T-helper 2 cell treated with Interferon-gamma antibody and Interleukin-4, amounts not matched to agents 100 ng/mL and 5 ng/mL, for 36 hours (primary cell): ENCODE measurements around the gene CCDC93. TPM values are rescaled to one million over a fixed set of nuclear protein-coding genes. Genes with fewer than 3 reads are reported as not detected.

Experiments used
- intact Hi-C: fragments of 100-400 bp; cut with micrococcal nuclease; formaldehyde crosslinking; loops from one replicate; pipeline ENCODE4 v1.15.1; 2023
- total RNA-seq: library from RNA; stranded (reverse); gene quantifications from 2 replicates; pipeline ENCODE4 v1.2.3, GENCODE V29; 2022

CCDC93 gene
- total RNA-seq, 1 donor from 2014 or later: 31.8 TPM

- intact Hi-C loops: loop anchor here (1.0 to 5.0 kb wide), 4 partner anchors 41 to 809 kb away; partner anchors contain the start of gene INSIG2
Measured at GRCh38 chr2:118046634-118047210, 32.9 kb upstream of the CCDC93 start.

GRCh38 chr2:118045286-118045685 is 31.4 kb upstream of the CCDC93 start:
- intact Hi-C loops: loop anchor here (5.0 kb wide), 2 partner anchors 42 to 157 kb away; partner anchors contain the start of gene INSIG2

GRCh38 chr2:118044854-118045253 is 31.0 kb upstream of the CCDC93 start:
- intact Hi-C loops: loop anchor here (5.0 kb wide), 2 partner anchors 42 to 157 kb away; partner anchors contain the start of gene INSIG2

GRCh38 chr2:118044103-118044716 is 30.3 kb upstream of the CCDC93 start:
- intact Hi-C loops: no loop called here

- intact Hi-C loops: no loop called here
Measured at GRCh38 chr2:118040891-118041290, 27.0 kb upstream of the CCDC93 start.

GRCh38 chr2:118032169-118033013 is 18.5 kb upstream of the CCDC93 start:
- intact Hi-C loops: loop anchor here (5.0 kb wide), 1 partner anchor 835 kb away; no protein-coding TSS in a partner anchor

- intact Hi-C loops: loop anchor here (5.0 kb wide), 1 partner anchor 836 kb away; no protein-coding TSS in a partner anchor
Measured at GRCh38 chr2:118031566-118031965, 17.7 kb upstream of the CCDC93 start.

- intact Hi-C loops: no loop called here
Measured at GRCh38 chr2:118029025-118029424, 15.2 kb upstream of the CCDC93 start.

GRCh38 chr2:118021356-118021755 is 7.5 kb upstream of the CCDC93 start:
- intact Hi-C loops: no loop called here

GRCh38 chr2:118019821-118020220 is 6.0 kb upstream of the CCDC93 start:
- intact Hi-C loops: loop anchor here (5.0 kb wide), 1 partner anchor 292 kb away; no protein-coding TSS in a partner anchor

- intact Hi-C loops: loop anchor here (5.0 kb wide), 1 partner anchor 295 kb away; no protein-coding TSS in a partner anchor
Measured at GRCh38 chr2:118016911-118017310, 3.0 kb upstream of the CCDC93 start.

- intact Hi-C loops: loop anchor here (5.0 kb wide), 1 partner anchor 297 kb away; no protein-coding TSS in a partner anchor
Measured at GRCh38 chr2:118015761-118016160, 1.9 kb upstream of the CCDC93 start.

- intact Hi-C loops: loop anchor here (1.0 to 5.0 kb wide), 5 partner anchors 74 to 1663 kb away; partner anchors contain the start of genes C2orf76, DBI, DDX18 and INSIG2
Measured at GRCh38 chr2:118014492-118014824, 588 bp upstream of the CCDC93 start.

GRCh38 chr2:118013221-118013723 is 598 bp downstream of the CCDC93 start:
- intact Hi-C loops: loop anchor here (1.0 to 5.0 kb wide), 2 partner anchors 10 to 1664 kb away; partner anchors contain the start of gene TMEM177

GRCh38 chr2:118012778-118013177 is 1.1 kb downstream of the CCDC93 start:
- intact Hi-C loops: loop anchor here (1.0 to 5.0 kb wide), 2 partner anchors 9 to 1665 kb away; partner anchors contain the start of gene TMEM177

- intact Hi-C loops: loop anchor here (5.0 kb wide), 1 partner anchor 1667 kb away; the partner anchor contains the start of gene TMEM177
Measured at GRCh38 chr2:118010473-118010872, 3.4 kb downstream of the CCDC93 start.

GRCh38 chr2:118006861-118007260 is 7.0 kb downstream of the CCDC93 start:
- intact Hi-C loops: no loop called here

- intact Hi-C loops: no loop called here
Measured at GRCh38 chr2:118006326-118006725, 7.5 kb downstream of the CCDC93 start.

- intact Hi-C loops: loop anchor here (1.0 kb wide), 4 partner anchors 10 to 189 kb away; partner anchors contain the start of gene DDX18
Measured at GRCh38 chr2:118003396-118003824, 10.5 kb downstream of the CCDC93 start.

- intact Hi-C loops: no loop called here
Measured at GRCh38 chr2:118000041-118000440, 13.8 kb downstream of the CCDC93 start.

- intact Hi-C loops: no loop called here
Measured at GRCh38 chr2:117997872-117998454, 15.9 kb downstream of the CCDC93 start.
